GM12892 (cell line): Measurements from ENCODE around the gene POFUT1.

Experiments used
- POLR2A ChIP-seq: IDR thresholded peaks from 2 replicates; pipeline ENCODE4 v1.6.1; 2011; ENCODE audit warnings: low read depth, low read length, control low read depth
- POLR2AphosphoS5 ChIP-seq: IDR thresholded peaks from 2 replicates; pipeline ENCODE4 v1.6.1; 2011; ENCODE audit warnings: low read depth, low read length, control low read depth
- TAF1 ChIP-seq: IDR thresholded peaks from 2 replicates; pipeline ENCODE4 v1.6.1; 2011; ENCODE audit warnings: low read depth, mild to moderate bottlenecking, control low read depth, low read length, borderline replicate concordance

GRCh38 chr20:32199006-32199405, 8.7 kb upstream of the POFUT1 start:
- TF ChIP-seq POLR2AphosphoS5 = no peak
- TF ChIP-seq POLR2A = no peak
- TF ChIP-seq TAF1 = no peak
